Measurements from ENCODE around the gene CA14.
"Not testable (repeated sequence)": the region's sequence is repeated elsewhere in the genome, so short reads cannot be mapped to it uniquely, and the experiment has no call there.

The CA14 gene

GRCh38 chr1:150235852-150236613 is 21.5 kb upstream of the CA14 start, which contains the start of gene ANP32E:
TSS of gene ANP32E (minus strand) at chr1:150236112. CDS start at chr1:150235786, 326 bp downstream.
- peak; percentile 32 to 98 (median 88) for DNase-seq

DNA sequence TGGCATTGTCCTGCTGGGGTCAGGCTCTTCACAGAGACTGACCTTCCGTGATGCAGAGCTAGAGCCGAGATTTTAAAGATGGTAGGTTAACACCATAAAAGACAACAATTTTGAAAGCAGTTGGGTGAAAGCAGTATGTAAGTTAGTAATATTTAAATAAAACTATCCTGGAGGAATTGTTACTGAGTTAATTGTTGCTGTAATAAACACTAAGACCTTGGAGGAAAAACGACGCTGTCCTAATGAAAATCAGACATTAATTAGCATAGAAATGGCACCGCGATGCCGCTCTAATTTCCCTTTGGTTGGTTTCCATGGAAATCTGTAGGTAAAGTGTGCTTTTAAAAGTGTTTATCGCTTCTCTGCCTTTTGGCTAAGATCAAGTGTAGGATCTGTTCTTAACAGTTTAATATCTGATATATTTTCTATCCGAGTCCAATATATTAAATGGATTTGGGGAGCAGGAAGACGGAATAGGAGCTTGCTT is 20.9 kb upstream of the CA14 start:
- no peak for DNase-seq

GRCh38 chr1:150237176-150237575 is 20.4 kb upstream of the CA14 start:
- not testable (repeated sequence) for DNase-seq

- DNase-seq, result no peak
Measured at GRCh38 chr1:150237746-150238145, 19.8 kb upstream of the CA14 start.

DNA sequence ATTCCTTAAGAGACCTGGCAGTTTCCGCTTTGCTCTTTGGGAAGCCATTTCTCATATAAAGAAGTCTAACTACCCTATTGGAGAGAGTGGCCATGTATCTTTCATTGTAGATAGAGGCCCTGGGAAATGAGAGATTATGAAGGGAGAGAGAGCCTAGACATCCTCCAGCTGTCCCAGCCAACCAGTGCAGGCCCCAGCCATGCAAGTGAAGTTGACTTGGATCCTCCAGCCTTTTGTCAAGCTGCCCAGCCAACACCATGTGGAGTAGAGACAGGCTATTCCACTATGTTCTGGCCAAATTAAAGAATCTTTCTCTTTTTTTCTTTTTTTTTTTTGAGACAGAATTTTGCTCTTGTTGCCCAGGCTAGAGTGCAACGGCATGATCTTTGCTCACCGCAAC is 14.6 kb upstream of the CA14 start:
- DNase-seq, result no peak

DNA sequence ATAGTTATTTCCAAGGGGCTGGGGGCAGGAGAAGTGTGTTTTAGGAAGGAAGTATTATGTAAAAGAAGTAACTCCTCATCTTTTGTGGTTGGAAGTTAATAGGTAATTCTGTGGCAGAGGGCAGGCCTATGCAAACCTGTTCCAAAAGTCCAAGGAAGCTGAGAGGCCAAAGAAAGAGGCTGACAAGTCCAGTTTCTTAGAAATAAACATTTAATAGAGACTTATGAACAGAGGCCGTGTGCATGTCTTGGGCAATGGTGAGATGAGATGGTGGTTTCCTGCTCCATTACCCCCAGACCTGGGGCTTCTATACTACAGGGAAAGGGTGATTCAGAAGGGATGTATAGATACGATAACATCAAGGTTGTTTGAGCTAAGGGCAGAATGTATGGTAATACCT is 7.6 kb upstream of the CA14 start:
- no peak for DNase-seq

DNA sequence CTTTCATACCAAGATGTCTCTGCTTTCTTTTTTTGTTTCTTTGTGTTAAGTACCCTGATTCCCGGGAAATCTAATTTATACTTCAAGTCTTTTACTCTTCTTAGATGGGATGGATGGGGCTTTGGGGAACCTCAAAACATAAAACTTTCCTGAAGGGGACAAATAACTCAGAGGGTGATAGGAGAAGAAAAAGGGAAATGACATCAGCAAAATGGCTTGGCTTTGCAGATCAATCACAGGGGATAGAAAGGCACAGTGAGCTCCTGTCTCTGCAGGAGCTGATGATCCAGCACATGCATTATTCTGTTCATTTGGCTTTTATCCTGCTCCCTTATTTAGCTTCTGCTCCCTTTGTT is 1.4 kb upstream of the CA14 start:
- peak in 2 of 51 donors; percentile 71 to 81 for DNase-seq

GRCh38 chr1:150256554-150257341 is 826 bp upstream of the CA14 start:
- DNase-seq, result peak in 44 of 51 donors; percentile 14 to 92 (median 68)

DNA sequence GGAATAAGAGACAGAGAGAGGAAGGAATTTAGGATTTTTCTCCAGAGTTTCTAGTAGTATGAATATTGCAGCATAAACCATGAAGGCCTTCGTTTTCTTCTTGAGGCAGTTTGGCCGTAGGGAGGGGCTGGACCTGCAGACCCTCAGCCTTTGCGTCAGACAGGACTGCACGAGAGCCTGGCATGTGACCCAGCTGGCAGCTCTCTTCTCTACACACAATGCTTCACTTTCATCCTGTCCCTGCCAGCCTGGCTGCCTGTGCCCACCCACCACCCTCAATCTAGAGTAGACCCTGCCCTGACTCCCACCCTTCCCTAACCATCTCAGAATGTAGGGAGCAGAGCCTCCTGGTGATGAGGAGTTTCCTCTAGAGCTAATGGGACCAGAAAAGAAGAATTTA is 1.6 kb downstream of the CA14 start:
- peak in 27 of 51 donors; percentile 1 to 54 (median 23) for DNase-seq

- DNase-seq, result peak in 2 of 51 donors; percentile 38 to 43
Measured at GRCh38 chr1:150259758-150260669, 2.4 kb downstream of the CA14 start.

- DNase-seq, result no peak
Measured at GRCh38 chr1:150261367-150261766, 3.8 kb downstream of the CA14 start.

- no peak for DNase-seq
Measured at GRCh38 chr1:150262388-150263320, 5.1 kb downstream of the CA14 start.

GRCh38 chr1:150263549-150263948 is 6.0 kb downstream of the CA14 start:
- no peak for DNase-seq

GRCh38 chr1:150267896-150268295 is 10.3 kb downstream of the CA14 start:
- DNase-seq, result peak in 1 of 51 donors; percentile 6

- DNase-seq, result peak in 14 of 51 donors; percentile 4 to 64 (median 26)
Measured at GRCh38 chr1:150268340-150268704, 10.7 kb downstream of the CA14 start.

DNA sequence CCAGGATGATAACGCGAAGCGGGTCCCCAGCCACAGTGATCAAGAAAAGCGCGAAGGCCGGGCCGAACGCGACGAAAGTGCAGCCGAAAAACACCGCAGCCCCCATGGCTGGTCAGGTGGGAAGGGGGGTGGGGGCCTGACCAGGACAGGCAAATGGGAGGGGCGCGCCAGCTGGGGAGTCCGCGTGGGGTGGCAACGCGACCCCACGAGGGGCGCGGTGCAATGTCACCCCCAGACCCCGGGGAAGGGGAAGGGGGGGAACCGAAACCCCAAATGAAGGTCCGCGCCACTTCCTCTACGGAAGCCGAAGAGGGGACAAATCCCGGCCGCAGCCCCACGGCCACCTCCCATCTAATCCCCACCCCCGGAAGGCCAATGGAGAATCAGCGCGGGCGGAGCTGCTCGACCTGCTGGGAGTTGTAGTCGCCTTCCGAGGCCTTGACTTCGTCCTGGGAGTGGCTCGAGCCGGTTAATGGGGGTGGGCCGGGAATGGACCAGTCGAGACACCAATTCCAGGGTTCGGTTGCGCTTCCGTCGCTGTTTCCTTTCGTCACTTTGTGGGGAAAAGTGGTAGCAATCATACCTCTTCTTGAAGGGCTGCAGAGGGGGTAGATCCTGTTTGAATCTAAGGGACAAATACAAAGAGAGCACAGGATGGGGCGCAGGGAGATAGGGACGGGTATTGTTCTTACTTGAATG is 11.3 kb downstream of the CA14 start, which contains the start of gene APH1A:
Gene APH1A (minus strand): TSS at position 312 of the 699 bp plus-strand sequence. CDS start 206 bp downstream, at position 106.
- DNase-seq, result peak; percentile 72 to 98 (median 95)

- no peak for DNase-seq
Measured at GRCh38 chr1:150269451-150269850, 11.9 kb downstream of the CA14 start.

DNA sequence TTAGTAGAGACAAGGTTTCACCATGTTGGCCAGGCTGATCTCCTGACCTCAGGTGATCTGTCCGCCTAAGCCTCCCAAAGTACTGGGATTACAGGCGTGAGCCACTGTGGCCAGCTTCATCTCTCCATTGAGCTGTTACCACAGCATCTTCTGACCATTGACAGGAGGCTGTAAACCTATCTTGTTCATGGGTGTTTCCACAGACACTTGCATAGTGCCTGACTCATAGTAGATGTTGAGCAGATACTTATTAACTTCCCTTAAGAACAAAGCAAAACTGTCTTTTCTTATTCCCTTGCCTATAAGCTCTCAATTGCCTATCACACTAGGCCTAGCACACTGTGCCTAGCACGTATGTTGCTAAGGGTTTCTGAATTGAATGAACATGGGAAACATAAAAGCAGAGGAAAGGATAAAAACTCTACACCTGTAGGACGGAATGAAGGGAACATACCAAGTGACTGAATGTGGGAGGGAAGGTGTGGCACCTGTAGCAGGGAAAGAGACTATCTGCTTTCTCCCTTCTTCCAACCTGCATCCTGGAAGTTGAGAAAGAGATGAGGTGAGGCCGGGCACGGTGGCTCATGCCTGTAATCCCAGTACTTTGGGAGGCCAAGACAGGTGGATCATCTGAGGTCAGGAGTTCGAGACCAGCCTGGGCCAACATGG is 13.9 kb downstream of the CA14 start:
- DNase-seq, result no peak

DNA sequence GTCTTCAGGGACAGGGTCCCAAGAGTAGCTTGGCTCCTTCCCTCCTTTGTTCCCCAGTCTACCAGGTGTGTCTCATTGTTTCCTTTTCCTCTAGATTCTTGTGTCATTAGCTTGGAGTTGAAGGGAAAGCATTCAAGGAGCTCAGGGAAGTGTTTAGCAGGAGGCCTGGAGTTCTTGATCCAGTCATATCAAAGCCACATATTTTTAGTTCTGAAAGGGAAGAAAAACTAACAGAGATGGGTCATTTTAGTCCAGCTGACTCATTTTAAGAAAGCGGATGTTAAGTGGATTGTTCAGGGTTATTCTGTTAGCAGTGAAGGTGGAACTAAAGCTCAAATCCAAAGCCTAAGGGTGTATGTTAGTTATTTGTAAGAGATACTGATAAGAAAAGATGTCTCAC is 15.7 kb downstream of the CA14 start:
- DNase-seq, result no peak

All from hypothalamus (tissue), 51 donors.